Suprapubic skin (tissue), 4 donors: Measurements from ENCODE around the gene ARHGAP4. TPM values are rescaled to one million over a fixed set of nuclear protein-coding genes. Genes with fewer than 3 reads are reported as not detected.

Experiments used
- DNase-seq, 2 donors: peaks; one replicate each; pipeline ENCODE4 v3.0.0-alpha.2; 2019; ENCODE audit warnings: low spot score in 2 of 2
- H3K27ac ChIP-seq: fragments of 200-600 bp; sonication (generic); one replicate; pipeline ENCODE4 v1.5.1; 2019
- H3K27me3 ChIP-seq: fragments of 200-600 bp; sonication (generic); one replicate; pipeline ENCODE4 v1.5.1; 2019
- H3K36me3 ChIP-seq: fragments of 200-600 bp; sonication (generic); one replicate; pipeline ENCODE4 v1.5.1; 2019
- H3K4me1 ChIP-seq: fragments of 200-600 bp; sonication (generic); one replicate; pipeline ENCODE4 v1.5.1; 2019
- H3K4me3 ChIP-seq: fragments of 200-600 bp; sonication (generic); one replicate; pipeline ENCODE4 v1.5.1; 2019; ENCODE audit warnings: mild to moderate bottlenecking
- H3K9me3 ChIP-seq: fragments of 200-600 bp; sonication (generic); one replicate; pipeline ENCODE4 v1.5.1; 2019
- CTCF ChIP-seq, 2 donors: fragments of 200-600 bp in 1 of 2; fragments of 450-650 bp in 1 of 2; sonication (generic) in 1 of 2; IDR thresholded peaks; one replicate each; pipeline ENCODE4 v1.5.1; 2016 to 2019; ENCODE audit warnings: antibody characterized with exemption in 2 of 2, mild to moderate bottlenecking in 1 of 2, moderate library complexity in 1 of 2
- EP300 ChIP-seq: sonication (generic); formaldehyde crosslinking; IDR thresholded peaks from one replicate; pipeline ENCODE4 v1.6.1; 2017; ENCODE audit warnings: antibody characterized with exemption
- POLR2A ChIP-seq, 2 donors: fragments of 450-650 bp; IDR thresholded peaks; one replicate each; pipeline ENCODE4 v1.6.1; 2017; ENCODE audit warnings: antibody characterized with exemption in 2 of 2, mild to moderate bottlenecking in 2 of 2, moderate library complexity in 2 of 2
- POLR2AphosphoS5 ChIP-seq, 3 donors: sonication (generic); formaldehyde crosslinking; IDR thresholded peaks; one replicate each; pipeline ENCODE4 v1.6.1; 2017; ENCODE audit warnings: antibody characterized with exemption in 3 of 3
- WGBS: methylation state at CpG from one replicate; pipeline ENCODE4 v1.1.5; 2018; 5-methylcytosine and 5-hydroxymethylcytosine counted together
- total RNA-seq, 4 donors: library from RNA; depleted of rRNA; stranded (reverse); fragments of >200 nt; gene quantifications; one replicate each; pipeline ENCODE4 v1.1.0, GENCODE V29; 2016

ARHGAP4 gene
- total RNA-seq, 4 donors from 2014 or later: 4.8 to 17.6 (median 9.6) TPM

DNA sequence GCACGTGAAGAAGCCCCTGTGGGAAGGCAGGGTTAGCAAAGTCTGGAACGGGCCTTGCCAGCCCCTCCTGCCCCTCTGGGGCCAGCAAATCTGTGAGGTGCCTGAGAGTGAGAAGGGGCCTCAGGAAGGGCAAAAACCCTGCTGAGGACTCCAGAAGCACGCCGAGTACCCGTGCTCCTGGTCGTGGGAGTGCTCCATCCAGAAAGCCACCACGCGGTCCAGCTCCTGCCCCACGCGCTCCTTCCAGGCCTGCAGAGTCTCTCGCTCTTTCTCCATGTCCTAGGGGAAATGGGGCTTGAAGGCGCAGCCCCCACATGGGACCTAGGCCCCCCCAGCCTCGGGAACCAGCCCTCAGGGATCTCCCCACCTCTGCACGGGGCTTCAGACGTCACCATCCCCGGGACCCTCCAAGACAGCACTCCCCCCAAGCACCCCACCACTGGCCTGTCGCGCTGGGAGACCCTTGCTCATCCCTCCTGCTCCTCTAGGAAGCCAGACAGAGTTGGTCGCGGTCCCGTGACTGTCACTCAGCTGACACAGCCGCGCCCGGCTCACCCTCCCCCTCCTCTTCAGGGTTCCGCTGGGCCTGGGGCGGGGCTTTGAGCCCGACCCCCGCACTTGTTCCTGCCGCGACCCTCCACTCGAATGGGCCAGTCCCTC lies 18.2 kb upstream of the ARHGAP4 start, which contains the start of gene RENBP:
TSS of gene RENBP (minus strand) at position 504 of the 660 bp plus-strand sequence. CDS start at position 471, 33 bp downstream.
- TF ChIP-seq EP300 (no peak), POLR2A (IDR thresholded peaks at IDR 0.05) (no peak), POLR2AphosphoS5 (IDR thresholded peaks at IDR 0.05) (no peak), CTCF (IDR thresholded peaks at IDR 0.05) (no peak)
- DNase-seq: no peak

DNA sequence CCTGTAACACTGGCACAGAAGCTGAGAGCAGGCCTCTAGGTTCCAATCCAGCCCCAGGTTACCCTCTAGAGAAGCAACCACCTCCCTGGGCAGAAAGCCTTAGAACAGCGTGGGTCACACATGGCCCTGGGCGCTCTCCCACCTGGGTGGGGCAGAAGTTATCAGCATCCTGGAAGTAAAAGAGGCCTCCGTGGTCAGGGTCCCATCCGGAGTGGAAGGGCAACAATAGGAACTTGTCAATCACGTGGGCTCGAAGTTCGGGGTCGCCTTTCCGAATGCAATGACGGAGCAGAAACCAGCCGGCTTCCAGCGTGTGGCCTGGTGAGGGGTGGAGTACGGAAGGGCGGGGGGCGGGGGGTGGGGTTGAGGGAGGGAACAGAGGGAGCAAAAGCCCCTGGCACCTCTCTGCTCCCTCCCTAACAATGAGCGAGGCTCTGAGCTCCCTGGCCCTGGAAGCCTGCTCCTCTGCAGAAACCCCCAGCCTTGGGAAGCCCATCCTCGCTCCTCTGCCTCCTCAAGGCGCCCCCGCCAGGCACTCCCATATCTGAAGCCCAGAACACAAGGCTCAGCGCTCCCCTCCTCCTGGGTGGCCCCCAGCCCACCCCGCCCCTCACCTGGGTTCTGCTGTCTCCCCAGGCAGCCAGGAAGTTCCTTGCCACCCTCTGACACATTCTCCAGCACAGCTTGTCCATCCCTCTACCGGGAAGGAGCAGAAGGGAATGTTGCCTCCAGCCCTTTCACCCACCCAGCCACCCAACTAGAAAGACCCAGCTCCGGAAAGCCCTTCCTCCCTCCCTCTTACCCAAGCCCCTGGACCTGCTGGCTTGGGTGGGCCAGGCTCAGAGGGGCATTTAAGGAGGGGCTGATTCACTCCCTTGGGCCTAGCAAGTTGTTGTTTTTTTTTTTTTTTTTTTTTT lies 15.5 kb upstream of the ARHGAP4 start:
- Histone ChIP-seq H3K9me3 (no peaks in the 10 kb centered on the region), H3K4me1 (peaks cover 4% of the 10 kb centered on the region), H3K36me3 (no peaks in the 10 kb centered on the region), H3K4me3 (peak overlapping the region; percentile 39), H3K27me3 (no peaks in the 10 kb centered on the region), H3K27ac (no peak overlapping the region)
- TF ChIP-seq POLR2A (IDR thresholded peaks at IDR 0.05) (no peak), CTCF (IDR thresholded peaks at IDR 0.05) (no peak), POLR2AphosphoS5 (IDR thresholded peaks at IDR 0.05) (no peak), EP300 (no peak)
- WGBS: 50% methylated on average over 16 of the region's 23 CpGs
- no peak for DNase-seq

More for the DNA sequence above, 18.2 kb upstream of the ARHGAP4 start, which contains the start of gene RENBP:
- peak within 1 kb of the TSS; percentile 45 for H3K27ac ChIP-seq
- H3K27me3 ChIP-seq: no peaks in the 10 kb centered on the region
- H3K36me3 ChIP-seq: peaks cover 5% of the 10 kb centered on the region
- H3K4me1 ChIP-seq: peaks cover 13% of the 10 kb centered on the region
- no peaks in the 10 kb centered on the region for H3K9me3 ChIP-seq
- WGBS: 29% methylated on average over 8 of the region's 31 CpGs
- H3K4me3 ChIP-seq: peak within 1 kb of the TSS; percentile 39

DNA sequence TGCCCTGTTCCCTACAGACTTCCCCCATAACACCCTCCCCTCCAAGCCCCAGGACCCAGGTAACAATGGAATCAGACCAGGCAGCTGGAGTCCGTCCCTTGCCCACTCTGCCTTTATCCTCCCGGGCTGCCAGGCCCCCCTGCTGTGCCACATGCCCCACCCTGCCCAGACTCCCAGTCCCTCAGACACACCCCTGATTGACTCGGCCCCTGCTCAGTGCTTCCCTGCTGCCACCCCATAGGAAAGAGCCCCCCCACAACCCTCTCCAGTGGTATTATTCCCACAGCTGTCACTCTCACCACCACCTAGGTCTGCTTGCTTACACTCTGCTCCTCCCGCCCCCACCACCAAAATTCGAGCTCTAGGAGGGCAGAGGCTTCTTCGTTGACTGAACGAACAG lies 13.5 kb upstream of the ARHGAP4 start:
- Histone ChIP-seq H3K4me3 (no peak overlapping the region), H3K27ac (no peak overlapping the region), H3K4me1 (peaks cover 9% of the 10 kb centered on the region), H3K27me3 (no peaks in the 10 kb centered on the region), H3K9me3 (no peaks in the 10 kb centered on the region), H3K36me3 (no peaks in the 10 kb centered on the region)
- DNase-seq: no peak
- no peak for TF ChIP-seq EP300
- no peak for TF ChIP-seq POLR2AphosphoS5 (IDR thresholded peaks at IDR 0.05)
- no peak for TF ChIP-seq CTCF (IDR thresholded peaks at IDR 0.05)
- no peak for TF ChIP-seq POLR2A (IDR thresholded peaks at IDR 0.05)
- 69% methylated on average over 7 of the region's 7 CpGs for WGBS

DNA sequence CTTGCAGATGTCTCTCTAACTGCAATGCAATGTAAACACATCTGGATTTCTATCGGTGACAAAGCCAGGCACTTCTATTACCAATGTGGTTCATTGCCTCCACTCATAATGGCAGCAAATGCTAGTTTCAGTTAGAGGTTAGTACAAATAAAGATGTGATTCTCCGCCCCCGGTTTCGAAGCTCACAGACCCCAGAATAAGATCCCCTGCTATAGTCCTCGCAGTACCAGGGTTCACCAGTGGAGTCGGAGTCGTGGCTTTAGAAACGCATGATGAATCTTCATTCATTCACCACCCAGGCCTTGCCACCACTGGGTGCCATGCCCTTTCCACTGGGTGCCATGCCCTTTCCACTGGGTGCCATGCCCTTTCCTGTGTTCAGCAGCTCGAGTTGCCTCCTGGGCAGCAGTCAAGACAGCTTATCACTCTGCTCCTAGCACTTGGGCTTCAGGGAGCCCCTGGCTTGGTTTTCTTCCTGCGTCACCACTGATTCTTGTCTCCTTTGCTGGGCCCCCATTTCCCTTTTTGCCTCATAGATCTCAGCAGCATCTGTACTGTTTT lies 12.2 kb upstream of the ARHGAP4 start:
- Histone ChIP-seq H3K4me1 (peaks cover 13% of the 10 kb centered on the region), H3K4me3 (no peak overlapping the region), H3K27me3 (no peaks in the 10 kb centered on the region), H3K36me3 (no peaks in the 10 kb centered on the region), H3K27ac (no peak overlapping the region), H3K9me3 (no peaks in the 10 kb centered on the region)
- 85% methylated on average over 10 of the region's 10 CpGs for WGBS
- DNase-seq: no peak
- no peak for TF ChIP-seq POLR2A (IDR thresholded peaks at IDR 0.05)
- no peak for TF ChIP-seq CTCF (IDR thresholded peaks at IDR 0.05)
- TF ChIP-seq POLR2AphosphoS5 (IDR thresholded peaks at IDR 0.05): no peak
- TF ChIP-seq EP300: no peak

- Histone ChIP-seq H3K4me3 (no peak overlapping the region), H3K27ac (no peak overlapping the region), H3K4me1 (peaks cover 13% of the 10 kb centered on the region), H3K36me3 (no peaks in the 10 kb centered on the region), H3K9me3 (no peaks in the 10 kb centered on the region), H3K27me3 (no peaks in the 10 kb centered on the region)
- WGBS: 88% methylated on average over 3 of the region's 3 CpGs
- DNase-seq: no peak
- TF ChIP-seq POLR2AphosphoS5 (IDR thresholded peaks at IDR 0.05) (no peak), EP300 (no peak), CTCF (IDR thresholded peaks at IDR 0.05) (no peak), POLR2A (IDR thresholded peaks at IDR 0.05) (no peak)
Observed at GRCh38 chrX:153937056-153937455, 11.0 kb upstream of the ARHGAP4 start.
